HepG2 (cell line): ENCODE measurements around the gene NUDT14. TPM values are rescaled to one million over a fixed set of nuclear protein-coding genes. Genes with fewer than 3 reads are reported as not detected.

ENCODE experiments used
- ATAC-seq: fragments of 200-7000 bp; cut with Tn5 transposase; 3 replicates; pipeline ENCODE4 v1.9.1; 2020; ENCODE audit warnings: mild to moderate bottlenecking, moderate library complexity
- BruUV-seq: library from RNA; stranded (reverse); fragments of 400-500 nt; replicated peaks from 2 replicates; lab custom pipeline; 2021; lab: Mats Ljungman, UMichigan
- CTCF ChIA-PET: fragments of 300-600 bp; formaldehyde crosslinking; extraction: SDS; loops from one replicate; lab custom pipeline; 2021; ENCODE audit warnings: low total read pairs, inconsistent platforms, low intra/inter-chr PET ratio; lab: Yijun Ruan, JAX
- POLR2A ChIA-PET: fragments of 350-600 bp; sonication (Branson Sonifier 250); formaldehyde crosslinking; loops from one replicate; lab custom pipeline; 2020; ENCODE audit warnings: antibody characterized with exemption, inconsistent platforms; lab: Yijun Ruan, JAX
- DNase-seq: peaks from one replicate; pipeline ENCODE4 v3.0.0-alpha.2; 2015; ENCODE audit warnings: low spot score
- FAIRE-seq: peaks from 3 replicates; lab custom pipeline; 2011; peaks lifted over from hg19 to GRCh38; lab: Jason Lieb, UNC
- H2AFZ ChIP-seq: one replicate; pipeline ENCODE4 v1.6.1; 2011; ENCODE audit warnings: low read length, inconsistent platforms
- H3K27ac ChIP-seq: fragments of 300-600 bp; 3 replicates; pipeline ENCODE4 v1.8.0; 2011; ENCODE audit warnings: mixed run types, mild to moderate bottlenecking, mixed read lengths, low read length, inconsistent platforms; ENCODE audit not compliant: insufficient read depth; ENCODE audit errors: extremely low read length
- H3K27me3 ChIP-seq, 2 experiments: fragments of 200-600 bp in 1 of 2; 2 replicates in 1 of 2; 3 replicates in 1 of 2; pipeline versions ENCODE4 v1.6.0 to v1.8.0; 2011; ENCODE audit warnings: low read length in 2 of 2, mild to moderate bottlenecking in 2 of 2, moderate library complexity in 2 of 2, inconsistent platforms in 1 of 2; ENCODE audit not compliant: insufficient read depth in 2 of 2, control insufficient read depth in 1 of 2
- H3K36me3 ChIP-seq, 2 experiments: fragments of 200-600 bp in 1 of 2; replicated peaks in 1 of 2; 2 replicates in 1 of 2; 3 replicates in 1 of 2; pipeline versions ENCODE4 v1.5.1 to v1.8.0; 2011; ENCODE audit warnings: low read length in 2 of 2, inconsistent platforms in 1 of 2; ENCODE audit not compliant: insufficient read depth in 2 of 2, control insufficient read depth in 1 of 2
- H3K4me1 ChIP-seq: 2 replicates; pipeline ENCODE4 v1.5.1; 2012; ENCODE audit warnings: low read length, inconsistent platforms; ENCODE audit not compliant: insufficient read depth
- H3K4me2 ChIP-seq: 2 replicates; pipeline ENCODE4 v1.6.0; 2011; ENCODE audit warnings: low read depth, low read length, inconsistent platforms
- H3K4me3 ChIP-seq, 3 experiments: fragments of 200-600 bp in 1 of 3; sonication (generic), shearing (Covaris generic) in 1 of 3; replicated peaks in 1 of 3; 2 replicates each; pipeline ENCODE4 v1.5.1; 2011 to 2016; ENCODE audit warnings: low read length in 3 of 3, inconsistent platforms in 2 of 3, low read depth in 2 of 3, mild to moderate bottlenecking in 2 of 3, control low read depth in 1 of 3, mixed read lengths in 1 of 3; ENCODE audit not compliant: insufficient read depth in 1 of 3
- H3K79me2 ChIP-seq: one replicate; pipeline ENCODE4 v1.6.1; 2011; ENCODE audit warnings: low read length, inconsistent platforms; ENCODE audit not compliant: insufficient read depth
- H3K9ac ChIP-seq: 2 replicates; pipeline ENCODE4 v1.6.0; 2011; ENCODE audit warnings: mild to moderate bottlenecking, low read depth, low read length, inconsistent platforms; ENCODE audit not compliant: insufficient read depth
- H3K9me3 ChIP-seq: 2 replicates; pipeline ENCODE4 v1.5.1; 2012; ENCODE audit warnings: mild to moderate bottlenecking, low read length
- H4K20me1 ChIP-seq: 2 replicates; pipeline ENCODE4 v1.6.0; 2011; ENCODE audit warnings: inconsistent platforms, mild to moderate bottlenecking, low read length, moderate library complexity; ENCODE audit not compliant: insufficient read depth
- SRY ChIP-seq: sonication (generic); formaldehyde crosslinking; IDR thresholded peaks from 2 replicates; pipeline ENCODE4 v1.8.0; 2022; ENCODE audit warnings: mild to moderate bottlenecking, missing genetic modification reagents
- THRA ChIP-seq: sonication (generic); formaldehyde crosslinking; IDR thresholded peaks from 2 replicates; pipeline ENCODE4 v1.4.0; 2020; ENCODE audit warnings: missing genetic modification reagents, borderline replicate concordance
- ZFP62 ChIP-seq: sonication (generic); formaldehyde crosslinking; IDR thresholded peaks from 2 replicates; pipeline ENCODE4 v1.4.0; 2020; ENCODE audit warnings: missing genetic modification reagents
- ZNF556 ChIP-seq: sonication (generic); formaldehyde crosslinking; IDR thresholded peaks from 2 replicates; pipeline ENCODE4 v1.4.0; 2020; ENCODE audit warnings: mild to moderate bottlenecking, missing genetic modification reagents, borderline replicate concordance
- ZNF7 ChIP-seq: IDR thresholded peaks from 2 replicates; pipeline ENCODE4 v1.6.1; 2016; ENCODE audit warnings: missing biosample characterization, missing genetic modification reagents
- ZNF746 ChIP-seq: sonication (generic); formaldehyde crosslinking; IDR thresholded peaks from 2 replicates; pipeline ENCODE4 v1.8.0; 2022; ENCODE audit warnings: mild to moderate bottlenecking, missing genetic modification reagents
- WGBS: methylation state at CpG from one replicate; pipeline ENCODE4 v1.1.6; 2017; ENCODE audit warnings: low lambda C conversion rate; 5-methylcytosine and 5-hydroxymethylcytosine counted together
- in situ Hi-C: cut with HindIII; loops from 2 replicates; pipeline ENCODE4 v1.10.0; 2017; ENCODE audit warnings: low pct_unique_long_range_greater_than_20kb; ENCODE audit not compliant: extremely low pct_ligation_motif_present
- intact Hi-C: fragments of 100-400 bp; cut with micrococcal nuclease; formaldehyde crosslinking; loops from one replicate; pipeline ENCODE4 v1.10.0; 2022; ENCODE audit not compliant: unreplicated experiment
- polyA plus RNA-seq, 8 experiments: library from polyadenylated mRNA; depleted of rRNA in 3 of 8; stranded (reverse) in 7 of 8; unstranded in 1 of 8; fragments of >200 nt; fragmentation: Illumina TruSeq in 4 of 8; extraction: Trizol in 4 of 8; gene quantifications; 2 replicates each; pipeline versions ENCODE4 v1.2.1 to v1.2.3, GENCODE V29; 2011 to 2016; ENCODE audit warnings: low read depth in 4 of 8, missing spikeins in 1 of 8, mixed read lengths in 1 of 8; ENCODE audit not compliant: insufficient read depth in 1 of 8
- total RNA-seq, 5 experiments: library from RNA; depleted of rRNA; stranded (reverse); fragments of >200 nt; fragmentation: Illumina TruSeq; extraction: Trizol; gene quantifications; 2 replicates each; pipeline ENCODE4 v1.2.3, GENCODE V29; 2016; ENCODE audit warnings: low read depth in 1 of 5
- TF ChIP-seq, protein P1 (sequence below): sonication (generic); formaldehyde crosslinking; IDR thresholded peaks from 2 replicates; pipeline ENCODE4 v1.4.0; 2020; ENCODE audit warnings: missing genetic modification reagents, borderline replicate concordance
- TF ChIP-seq, protein P2 (sequence below): sonication (generic); formaldehyde crosslinking; IDR thresholded peaks from 2 replicates; pipeline ENCODE4 v1.5.1; 2020; ENCODE audit warnings: mild to moderate bottlenecking, missing genetic modification reagents, borderline replicate concordance
- TF ChIP-seq, protein P3 (sequence below): sonication (generic); formaldehyde crosslinking; IDR thresholded peaks from 2 replicates; pipeline ENCODE4 v1.5.1; 2020; ENCODE audit warnings: missing genetic modification reagents, mild to moderate bottlenecking, borderline replicate concordance

NUDT14 gene
- total and polyA plus RNA-seq, 2 of the 13 experiments (the other 11 are each of a cell fraction or from before 2014, with no cell fraction given): 5.8 to 6.1 TPM

- Histone ChIP-seq H4K20me1 (no peaks in the 10 kb centered on the region), H3K36me3 (no peaks in the 10 kb centered on the region), H3K4me2 (no peak overlapping the region), H3K9ac (no peak overlapping the region), H3K4me3 (no peak overlapping the region), H3K27ac (no peak overlapping the region), H3K9me3 (no peaks in the 10 kb centered on the region), H3K4me1 (no peaks in the 10 kb centered on the region), H3K27me3 (peaks cover 28 to 55% of the 10 kb centered on the region in 2 experiments; a peak in 4 of 5 replicates), H3K79me2 (no peaks in the 10 kb centered on the region), H2AFZ (no peak overlapping the region)
- no TSS peak for BruUV-seq
- POLR2A ChIA-PET: no interaction called here
- CTCF ChIA-PET: no interaction called here
- TF ChIP-seq SRY (CRISPR knock-in tag): no peak
- TF ChIP-seq ZNF7 (CRISPR knock-in tag): no peak
- no peak for TF ChIP-seq ZFP62 (CRISPR knock-in tag)
- DNase-seq: no peak
- ATAC-seq: no peak
- in situ Hi-C loops (no loop called here), intact Hi-C loops (no loop called here)
- 0% methylated on average over 1 of the region's 4 CpGs for WGBS
- no peak for FAIRE-seq
These were observed 31.1 kb downstream of the NUDT14 start for GRCh38 chr14:105150026-105150367.

DNA sequence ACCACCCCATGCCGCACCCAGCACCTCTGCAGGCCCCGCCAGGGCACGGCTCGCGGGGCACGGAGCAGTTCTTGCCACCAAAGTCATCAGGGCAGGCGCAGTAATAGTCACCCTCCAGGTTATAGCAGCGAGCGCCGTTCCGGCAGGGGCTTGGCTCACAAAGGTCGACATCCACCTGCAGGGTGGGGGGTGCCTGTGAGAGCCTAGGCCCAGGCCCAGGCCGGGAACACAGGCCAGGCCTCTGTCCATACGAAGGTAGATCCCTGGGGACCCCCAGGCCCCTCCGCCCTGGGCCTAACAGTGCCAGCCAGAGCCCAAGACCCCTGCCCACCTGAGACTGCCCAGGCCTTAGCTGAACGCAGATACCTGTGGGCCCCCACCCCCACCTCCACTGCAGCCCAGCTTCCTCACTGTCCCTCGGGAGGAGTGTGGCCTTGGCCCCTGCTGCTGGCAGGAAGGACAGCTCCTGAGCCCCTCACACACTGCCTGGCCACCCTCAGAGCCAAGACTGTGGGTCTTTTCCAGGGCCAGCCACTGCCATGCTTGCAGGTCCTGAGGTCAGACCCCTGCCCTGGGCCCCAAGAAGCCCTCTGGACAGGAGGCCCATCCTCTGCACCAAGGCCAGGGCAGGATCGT is 31.8 kb downstream of the NUDT14 start:
- no peaks in the 10 kb centered on the region for H4K20me1 ChIP-seq
- DNase-seq (no peak), ATAC-seq (no peak), FAIRE-seq (no peak)
- 40% methylated on average over 1 of the region's 18 CpGs for WGBS
- ChIA-PET POLR2A (no interaction called here), CTCF (no interaction called here)
- no peak overlapping the region for H2AFZ ChIP-seq
- H3K4me3 ChIP-seq: no peak overlapping the region
- H3K9ac ChIP-seq: no peak overlapping the region
- in situ Hi-C loops: loop anchor here (10.0 kb wide), 1 partner anchor 54 kb away; no protein-coding TSS in a partner anchor
- no peaks in the 10 kb centered on the region for H3K36me3 ChIP-seq
- no peaks in the 10 kb centered on the region for H3K4me1 ChIP-seq
- peaks cover 24 to 56% of the 10 kb centered on the region in 2 experiments; a peak in 4 of 5 replicates for H3K27me3 ChIP-seq
- no peaks in the 10 kb centered on the region for H3K9me3 ChIP-seq
- H3K27ac ChIP-seq: no peak overlapping the region
- intact Hi-C loops: no loop called here
- no TSS peak for BruUV-seq
- H3K79me2 ChIP-seq: no peaks in the 10 kb centered on the region
- H3K4me2 ChIP-seq: no peak overlapping the region
- TF ChIP-seq, protein P1, sequence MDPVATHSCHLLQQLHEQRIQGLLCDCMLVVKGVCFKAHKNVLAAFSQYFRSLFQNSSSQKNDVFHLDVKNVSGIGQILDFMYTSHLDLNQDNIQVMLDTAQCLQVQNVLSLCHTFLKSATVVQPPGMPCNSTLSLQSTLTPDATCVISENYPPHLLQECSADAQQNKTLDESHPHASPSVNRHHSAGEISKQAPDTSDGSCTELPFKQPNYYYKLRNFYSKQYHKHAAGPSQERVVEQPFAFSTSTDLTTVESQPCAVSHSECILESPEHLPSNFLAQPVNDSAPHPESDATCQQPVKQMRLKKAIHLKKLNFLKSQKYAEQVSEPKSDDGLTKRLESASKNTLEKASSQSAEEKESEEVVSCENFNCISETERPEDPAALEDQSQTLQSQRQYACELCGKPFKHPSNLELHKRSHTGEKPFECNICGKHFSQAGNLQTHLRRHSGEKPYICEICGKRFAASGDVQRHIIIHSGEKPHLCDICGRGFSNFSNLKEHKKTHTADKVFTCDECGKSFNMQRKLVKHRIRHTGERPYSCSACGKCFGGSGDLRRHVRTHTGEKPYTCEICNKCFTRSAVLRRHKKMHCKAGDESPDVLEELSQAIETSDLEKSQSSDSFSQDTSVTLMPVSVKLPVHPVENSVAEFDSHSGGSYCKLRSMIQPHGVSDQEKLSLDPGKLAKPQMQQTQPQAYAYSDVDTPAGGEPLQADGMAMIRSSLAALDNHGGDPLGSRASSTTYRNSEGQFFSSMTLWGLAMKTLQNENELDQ: no peak
- TF ChIP-seq THRA (CRISPR knock-in tag) (no peak), ZNF556 (CRISPR knock-in tag) (no peak), ZNF746 (no peak)
- TF ChIP-seq, protein P2, sequence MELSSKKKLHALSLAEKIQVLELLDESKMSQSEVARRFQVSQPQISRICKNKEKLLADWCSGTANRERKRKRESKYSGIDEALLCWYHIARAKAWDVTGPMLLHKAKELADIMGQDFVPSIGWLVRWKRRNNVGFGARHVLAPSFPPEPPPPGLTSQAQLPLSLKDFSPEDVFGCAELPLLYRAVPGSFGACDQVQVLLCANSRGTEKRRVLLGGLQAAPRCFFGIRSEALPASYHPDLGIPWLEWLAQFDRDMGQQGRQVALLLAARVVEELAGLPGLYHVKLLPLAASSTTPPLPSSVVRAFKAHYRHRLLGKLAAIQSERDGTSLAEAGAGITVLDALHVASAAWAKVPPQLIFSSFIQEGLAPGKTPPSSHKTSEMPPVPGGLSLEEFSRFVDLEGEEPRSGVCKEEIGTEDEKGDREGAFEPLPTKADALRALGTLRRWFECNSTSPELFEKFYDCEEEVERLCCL: no peak
- TF ChIP-seq, protein P3, sequence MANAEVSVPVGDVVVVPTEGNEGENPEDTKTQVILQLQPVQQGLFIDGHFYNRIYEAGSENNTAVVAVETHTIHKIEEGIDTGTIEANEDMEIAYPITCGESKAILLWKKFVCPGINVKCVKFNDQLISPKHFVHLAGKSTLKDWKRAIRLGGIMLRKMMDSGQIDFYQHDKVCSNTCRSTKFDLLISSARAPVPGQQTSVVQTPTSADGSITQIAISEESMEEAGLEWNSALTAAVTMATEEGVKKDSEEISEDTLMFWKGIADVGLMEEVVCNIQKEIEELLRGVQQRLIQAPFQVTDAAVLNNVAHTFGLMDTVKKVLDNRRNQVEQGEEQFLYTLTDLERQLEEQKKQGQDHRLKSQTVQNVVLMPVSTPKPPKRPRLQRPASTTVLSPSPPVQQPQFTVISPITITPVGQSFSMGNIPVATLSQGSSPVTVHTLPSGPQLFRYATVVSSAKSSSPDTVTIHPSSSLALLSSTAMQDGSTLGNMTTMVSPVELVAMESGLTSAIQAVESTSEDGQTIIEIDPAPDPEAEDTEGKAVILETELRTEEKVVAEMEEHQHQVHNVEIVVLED (CRISPR knock-in tag): no peak
